Measurements from ENCODE around the gene RPRM.

Gene RPRM

GRCh38 chr2:153432381-153432780, 46.2 kb downstream of the RPRM start:
- Mint-ChIP-seq H3K27me3 (ENCODE audit: low read depth) (no peaks in the 10 kb centered on the region), H3K27ac (no peak overlapping the region), H3K4me3 (no peak overlapping the region), H3K36me3 (ENCODE audit: low read depth) (no peaks in the 10 kb centered on the region), H3K4me1 (ENCODE audit: low read depth) (no peaks in the 10 kb centered on the region), H3K9me3 (no peaks in the 10 kb centered on the region)
- DNase-seq (ENCODE audit: low spot score), result no peak

- Mint-ChIP-seq H3K27ac (no peak overlapping the region), H3K4me1 (ENCODE audit: low read depth) (no peaks in the 10 kb centered on the region), H3K4me3 (no peak overlapping the region), H3K36me3 (ENCODE audit: low read depth) (no peaks in the 10 kb centered on the region), H3K9me3 (no peaks in the 10 kb centered on the region), H3K27me3 (ENCODE audit: low read depth) (no peaks in the 10 kb centered on the region)
- no peak for DNase-seq (ENCODE audit: low spot score)
These were observed 47.4 kb downstream of the RPRM start for GRCh38 chr2:153431114-153431513.
